Measurements from ENCODE around the gene PACRG.
"Not testable (repeated sequence)": the region's sequence is repeated elsewhere in the genome, so short reads cannot be mapped to it uniquely, and the experiment has no call there.

PACRG gene

GRCh38 chr6:163298079-163298830 lies 570.5 kb downstream of the PACRG start:
- no peak for FAIRE-seq

- no peak for FAIRE-seq
Observed at GRCh38 chr6:163300838-163301237, 573.1 kb downstream of the PACRG start.

GRCh38 chr6:163301726-163302635 lies 574.2 kb downstream of the PACRG start:
- no peak for FAIRE-seq

GRCh38 chr6:163302747-163303146 lies 575.0 kb downstream of the PACRG start:
- no peak for FAIRE-seq

GRCh38 chr6:163306000-163306399 lies 578.2 kb downstream of the PACRG start:
- FAIRE-seq: no peak

GRCh38 chr6:163308629-163309440 lies 581.1 kb downstream of the PACRG start:
- FAIRE-seq: no peak

GRCh38 chr6:163309491-163310026 lies 581.8 kb downstream of the PACRG start:
- FAIRE-seq: no peak

- FAIRE-seq: no peak
Observed at GRCh38 chr6:163310096-163310972, 582.6 kb downstream of the PACRG start.

- FAIRE-seq: no peak
Observed at GRCh38 chr6:163310973-163311383, 583.2 kb downstream of the PACRG start.

- no peak for FAIRE-seq
Observed at GRCh38 chr6:163311830-163312229, 584.1 kb downstream of the PACRG start.

- FAIRE-seq: no peak
Observed at GRCh38 chr6:163313566-163313965, 585.8 kb downstream of the PACRG start.

GRCh38 chr6:163313981-163314380 lies 586.2 kb downstream of the PACRG start:
- FAIRE-seq: no peak

- FAIRE-seq: no peak
Observed at GRCh38 chr6:163314791-163315470, 587.2 kb downstream of the PACRG start.

- FAIRE-seq: not testable (repeated sequence)
Observed at GRCh38 chr6:163316866-163317495, 589.2 kb downstream of the PACRG start.

- no peak for FAIRE-seq
Observed at GRCh38 chr6:163318071-163318786, 590.5 kb downstream of the PACRG start.

GRCh38 chr6:163319609-163320366 lies 592.0 kb downstream of the PACRG start:
- no peak for FAIRE-seq

- no peak for FAIRE-seq
Observed at GRCh38 chr6:163320402-163320801, 592.6 kb downstream of the PACRG start.

- no peak for FAIRE-seq
Observed at GRCh38 chr6:163320804-163321203, 593.0 kb downstream of the PACRG start.

- FAIRE-seq: no peak
Observed at GRCh38 chr6:163321717-163322116, 593.9 kb downstream of the PACRG start.

All from islet of Langerhans (tissue), 1 donor.